D721Med (cell line): ENCODE results near the gene SLC16A4.

Experiments
- DNase-seq: peaks from one replicate; pipeline ENCODE4 v3.0.0; 2011; ENCODE audit warnings: low spot score; ENCODE audit not compliant: insufficient read length
- FAIRE-seq: peaks from 2 replicates; lab custom pipeline; 2011; peaks lifted over from hg19 to GRCh38; lab: Jason Lieb, UNC
- TF ChIP-seq, protein P1 (sequence below): IDR thresholded peaks from 2 replicates; pipeline ENCODE4 v1.5.1; 2012; ENCODE audit warnings: mild to moderate bottlenecking, control low read depth; ENCODE audit not compliant: insufficient read depth; ENCODE audit errors: missing control alignments

Gene SLC16A4

DNA sequence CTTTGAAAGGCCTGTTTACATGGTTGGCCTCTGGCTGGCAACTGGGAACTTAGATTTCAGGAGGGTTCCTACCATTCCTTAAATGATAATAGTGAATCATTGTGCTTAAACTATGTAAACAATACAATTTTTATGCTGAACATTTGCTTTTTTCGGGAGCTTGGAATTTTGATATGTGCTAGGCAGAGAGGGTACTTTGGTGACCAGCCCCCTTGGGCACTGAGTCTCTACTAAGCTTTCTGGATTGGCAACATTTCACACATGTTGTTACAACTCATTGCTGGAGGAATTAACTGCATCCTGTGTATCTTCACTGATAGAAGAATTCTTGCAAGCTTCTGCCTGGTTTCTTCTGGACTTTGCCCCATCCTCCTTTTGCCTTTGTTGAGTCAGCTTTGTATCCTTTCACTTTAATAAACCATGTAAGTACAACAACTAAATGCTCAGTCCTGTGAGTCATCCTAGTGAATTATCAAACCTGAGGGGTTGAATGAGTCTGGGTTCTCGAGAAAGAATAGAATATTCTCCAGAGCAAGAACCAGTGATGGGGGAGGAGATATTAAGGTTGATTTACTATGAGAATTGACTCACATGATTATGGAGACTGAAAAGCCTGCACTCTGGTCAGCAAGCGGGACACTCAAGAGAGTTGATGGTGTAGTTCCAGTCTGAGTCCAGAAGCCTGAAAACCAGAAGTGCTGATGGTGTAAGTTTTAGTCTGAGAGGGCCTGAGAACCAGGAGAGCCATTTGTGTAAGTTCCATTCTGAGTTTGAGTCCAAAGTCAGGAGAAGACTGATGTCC lies 3.1 kb upstream of the SLC16A4 start:
- DNase-seq, result no peak
- TF ChIP-seq, protein P1, sequence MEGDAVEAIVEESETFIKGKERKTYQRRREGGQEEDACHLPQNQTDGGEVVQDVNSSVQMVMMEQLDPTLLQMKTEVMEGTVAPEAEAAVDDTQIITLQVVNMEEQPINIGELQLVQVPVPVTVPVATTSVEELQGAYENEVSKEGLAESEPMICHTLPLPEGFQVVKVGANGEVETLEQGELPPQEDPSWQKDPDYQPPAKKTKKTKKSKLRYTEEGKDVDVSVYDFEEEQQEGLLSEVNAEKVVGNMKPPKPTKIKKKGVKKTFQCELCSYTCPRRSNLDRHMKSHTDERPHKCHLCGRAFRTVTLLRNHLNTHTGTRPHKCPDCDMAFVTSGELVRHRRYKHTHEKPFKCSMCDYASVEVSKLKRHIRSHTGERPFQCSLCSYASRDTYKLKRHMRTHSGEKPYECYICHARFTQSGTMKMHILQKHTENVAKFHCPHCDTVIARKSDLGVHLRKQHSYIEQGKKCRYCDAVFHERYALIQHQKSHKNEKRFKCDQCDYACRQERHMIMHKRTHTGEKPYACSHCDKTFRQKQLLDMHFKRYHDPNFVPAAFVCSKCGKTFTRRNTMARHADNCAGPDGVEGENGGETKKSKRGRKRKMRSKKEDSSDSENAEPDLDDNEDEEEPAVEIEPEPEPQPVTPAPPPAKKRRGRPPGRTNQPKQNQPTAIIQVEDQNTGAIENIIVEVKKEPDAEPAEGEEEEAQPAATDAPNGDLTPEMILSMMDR, result no peak
- no peak for FAIRE-seq

DNA sequence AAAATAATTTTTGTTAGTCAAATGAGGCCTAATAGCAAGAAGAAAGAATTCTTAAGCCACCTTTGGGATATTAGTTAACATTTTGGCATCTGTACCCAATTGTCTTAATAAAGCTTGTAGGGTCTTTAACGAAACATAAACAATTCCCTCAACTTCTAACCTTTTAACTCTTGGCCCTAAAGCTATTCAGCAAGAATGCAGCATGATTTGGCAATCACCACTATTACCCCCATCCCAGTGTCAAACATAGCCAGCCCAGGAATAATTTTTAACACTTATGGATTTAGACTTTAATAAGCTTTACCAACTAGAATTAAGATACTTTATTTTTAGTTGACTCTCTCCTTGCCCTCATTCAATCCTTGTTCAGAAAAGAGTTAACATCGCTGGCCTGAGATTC lies 2.5 kb upstream of the SLC16A4 start:
- TF ChIP-seq, protein P1, result no peak
- DNase-seq (no peak), FAIRE-seq (no peak)

DNA sequence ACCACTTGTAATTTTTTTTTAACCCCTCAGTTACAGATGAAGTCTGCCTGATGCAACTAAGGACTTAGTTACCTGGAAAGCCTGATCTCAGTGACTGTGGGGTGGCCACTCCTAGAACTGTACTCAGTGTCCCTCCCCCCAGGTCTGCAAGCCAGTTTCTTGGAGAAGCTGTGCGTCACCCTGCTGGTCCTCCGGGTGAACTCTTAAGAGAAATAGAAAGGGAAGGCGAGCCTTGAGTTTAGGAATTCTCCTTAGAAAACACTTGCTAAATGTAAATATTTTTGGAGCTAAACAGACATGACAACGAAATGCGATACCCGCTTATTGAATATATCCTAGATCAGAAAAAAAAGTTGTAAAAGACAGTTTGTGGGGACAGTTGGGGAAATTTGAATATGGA lies 730 bp downstream of the SLC16A4 start:
- DNase-seq (no peak), FAIRE-seq (no peak)
- TF ChIP-seq, protein P1, result no peak

DNA sequence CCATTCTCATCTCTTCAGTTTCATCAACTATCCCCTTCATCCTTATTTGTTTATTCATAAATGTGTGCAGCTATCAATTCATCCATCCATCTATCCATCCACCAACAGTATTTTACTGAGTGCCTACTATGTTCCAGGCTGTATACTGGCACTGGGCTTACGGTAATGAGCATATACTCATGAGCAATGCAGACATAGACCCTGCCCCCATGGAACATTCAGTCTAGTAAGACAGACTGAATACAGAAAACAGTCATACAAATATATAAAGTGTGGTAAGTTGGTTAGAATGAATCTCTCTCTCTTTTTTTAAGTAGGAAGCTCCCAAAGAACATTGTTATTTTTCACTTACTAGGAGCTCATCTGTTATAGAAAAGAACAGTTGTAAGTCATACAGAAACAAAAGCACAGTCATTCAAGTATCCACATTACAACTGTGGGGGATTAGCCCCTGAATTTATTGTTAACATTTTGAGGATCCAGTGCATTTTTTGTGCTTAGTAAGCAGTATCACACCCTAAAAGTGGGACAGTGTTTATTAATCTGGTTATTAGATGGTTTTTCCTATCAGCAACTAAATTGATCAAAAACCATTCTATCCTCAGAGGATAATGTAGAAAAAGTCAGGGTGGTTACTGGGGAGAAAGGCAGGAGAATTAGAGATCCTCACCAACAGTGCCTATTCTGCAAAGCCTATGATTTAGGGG lies 3.6 kb downstream of the SLC16A4 start:
- FAIRE-seq (no peak), DNase-seq (no peak)
- TF ChIP-seq, protein P1, result no peak

DNA sequence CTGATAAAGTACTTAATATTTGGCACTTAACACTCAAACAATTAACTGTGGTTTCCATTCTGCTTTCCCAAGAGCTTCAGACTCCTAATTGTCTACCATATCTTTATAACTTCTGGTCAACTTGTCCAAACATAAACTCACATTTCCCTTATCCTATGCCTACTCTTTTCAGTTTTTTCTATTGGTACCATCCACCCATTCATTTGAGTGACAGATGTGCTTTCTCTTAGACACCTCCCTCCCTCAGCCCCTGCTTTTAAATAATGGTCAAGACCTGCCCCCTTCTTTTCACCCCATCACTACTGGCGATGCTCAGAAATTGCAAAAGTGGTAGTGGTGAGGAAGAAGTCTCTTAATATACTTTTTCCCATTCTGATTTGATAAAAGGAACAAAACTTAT lies 5.5 kb downstream of the SLC16A4 start:
- no peak for DNase-seq
- no peak for FAIRE-seq
- TF ChIP-seq, protein P1, result no peak

DNA sequence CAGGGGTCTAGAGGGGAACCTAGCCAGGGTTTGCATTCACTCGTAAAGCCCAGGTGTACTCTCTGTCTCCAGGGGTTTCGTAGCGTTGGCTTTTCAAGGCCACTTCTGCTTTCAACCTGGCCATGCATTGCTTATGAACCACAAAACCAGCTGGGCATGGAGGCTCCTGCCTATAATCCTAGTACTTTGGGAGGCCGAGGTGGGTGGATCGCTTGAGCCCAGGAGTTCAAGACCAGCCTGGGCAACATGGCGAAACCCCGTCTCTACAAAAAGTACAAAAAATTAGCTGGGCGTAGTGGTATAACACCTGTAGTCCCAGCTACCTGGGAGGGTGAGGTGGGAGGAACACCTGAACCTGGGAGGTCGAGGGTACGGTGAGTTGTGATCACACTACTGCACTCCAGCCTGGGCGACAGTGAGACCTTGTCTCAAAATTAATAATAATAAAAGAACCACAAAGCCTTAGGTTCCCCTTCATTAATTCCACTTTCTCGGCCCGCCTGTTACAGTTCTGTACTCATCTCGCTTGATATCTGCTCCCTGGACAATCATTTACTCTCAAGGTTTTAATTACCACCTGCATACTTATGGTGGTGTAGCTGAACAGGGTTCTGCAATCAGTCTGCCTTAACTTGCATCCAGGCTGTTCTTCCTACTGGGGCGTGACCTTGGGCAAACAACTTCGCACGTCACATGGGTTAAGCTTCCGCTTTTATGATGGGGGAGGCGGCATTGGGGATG lies 6.1 kb downstream of the SLC16A4 start:
- DNase-seq (no peak), FAIRE-seq (no peak)

More for the DNA sequence above, 6.1 kb downstream of the SLC16A4 start:
- TF ChIP-seq, protein P1, result no peak
